ENCODE results near the gene WWP2. TPM values are rescaled to one million over a fixed set of nuclear protein-coding genes. Genes with fewer than 3 reads are reported as not detected.
"Not testable (repeated sequence)": the region's sequence is repeated elsewhere in the genome, so short reads cannot be mapped to it uniquely, and the experiment has no call there.

The WWP2 gene
- total RNA-seq, 1 donor from 2014 or later: 25.7 TPM

GRCh38 chr16:69744363-69745231 lies 17.5 kb upstream of the WWP2 start:
- FAIRE-seq (no peak), DNase-seq (ENCODE audit: low spot score in 2 of 2) (no peak)

GRCh38 chr16:69745232-69745612 lies 16.9 kb upstream of the WWP2 start:
- FAIRE-seq: no peak

GRCh38 chr16:69745959-69746358 lies 16.2 kb upstream of the WWP2 start:
- no peak for DNase-seq (ENCODE audit: low spot score in 2 of 2)
- no peak for FAIRE-seq

More at GRCh38 chr16:69745232-69745612, 16.9 kb upstream of the WWP2 start:
- DNase-seq (ENCODE audit: low spot score in 2 of 2): no peak

- FAIRE-seq (no peak), DNase-seq (ENCODE audit: low spot score in 2 of 2) (no peak)
Observed at GRCh38 chr16:69747115-69747514, 15.0 kb upstream of the WWP2 start.

GRCh38 chr16:69748694-69749345 lies 13.3 kb upstream of the WWP2 start:
- no peak for DNase-seq (ENCODE audit: low spot score in 2 of 2)
- FAIRE-seq: no peak

- FAIRE-seq (no peak), DNase-seq (ENCODE audit: low spot score in 2 of 2) (no peak)
Observed at GRCh38 chr16:69754143-69754468, 8.0 kb upstream of the WWP2 start.

DNA sequence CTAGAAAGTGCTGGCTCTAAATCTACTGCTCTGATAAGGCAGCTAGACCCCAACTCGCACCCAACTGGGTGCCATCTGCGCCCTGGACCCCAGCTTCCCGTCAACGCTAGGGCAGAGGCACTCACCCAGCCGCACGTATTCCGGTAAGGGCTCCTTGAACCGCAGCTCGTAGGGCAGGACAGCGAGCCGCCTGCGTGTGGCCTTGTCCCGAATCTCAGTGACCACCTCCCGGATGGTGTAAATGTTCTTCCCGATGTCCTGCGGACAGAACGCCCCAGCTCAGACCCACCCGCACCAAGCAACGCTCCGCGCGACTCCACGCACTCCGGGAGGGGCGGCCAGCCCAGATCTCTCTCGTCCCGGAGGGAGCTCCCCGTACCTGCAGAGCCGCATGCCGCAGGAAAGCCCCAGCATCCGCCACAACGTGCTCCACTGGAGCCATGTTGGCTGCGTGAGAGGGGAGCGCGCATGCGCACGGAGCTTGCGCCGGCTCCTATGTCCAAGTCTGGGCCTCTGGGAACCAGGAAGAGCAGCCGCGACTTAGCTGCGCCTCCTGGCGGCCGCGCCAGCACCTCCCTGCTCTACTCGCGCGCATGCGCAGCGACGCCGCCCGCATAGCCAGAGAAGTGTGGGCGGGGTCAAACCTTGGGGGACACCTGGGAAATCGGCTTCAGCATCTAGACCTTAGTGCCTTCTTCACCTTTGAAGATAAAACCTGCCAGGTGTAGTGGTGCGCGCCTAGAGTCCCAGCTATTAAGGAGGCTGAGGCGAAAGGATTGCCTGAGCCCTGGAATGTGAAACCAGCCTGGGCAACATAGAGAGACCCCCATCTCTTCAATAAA lies 7.4 kb upstream of the WWP2 start, which contains the start of gene NOB1:
TSS of gene NOB1 (minus strand) at position 458 of the 842 bp plus-strand sequence. CDS start at position 442, 16 bp downstream.
- DNase-seq (ENCODE audit: low spot score in 2 of 2): peak; percentile 78 to 88
- FAIRE-seq: no peak

DNA sequence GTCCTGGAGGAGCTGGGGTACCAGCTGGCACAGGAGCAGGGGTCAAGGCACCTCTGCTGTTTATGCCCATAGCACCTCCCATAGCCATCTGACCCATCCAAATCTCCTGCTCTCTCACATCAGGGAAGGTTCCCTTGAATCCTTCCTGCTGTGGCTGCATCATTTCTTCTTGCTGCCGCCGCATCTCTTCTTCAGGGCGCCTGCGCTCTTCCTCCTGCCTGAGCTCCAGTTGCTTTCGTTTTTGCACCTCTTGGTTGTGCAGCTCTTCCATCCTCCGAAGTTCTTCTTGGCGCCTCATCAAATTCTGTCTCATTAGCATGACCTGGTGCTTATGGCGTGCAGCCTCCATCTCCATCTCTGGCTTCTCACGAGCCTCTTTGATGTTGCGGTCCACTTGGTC lies 5.4 kb upstream of the WWP2 start:
- DNase-seq (ENCODE audit: low spot score in 2 of 2): no peak
- FAIRE-seq: no peak

DNA sequence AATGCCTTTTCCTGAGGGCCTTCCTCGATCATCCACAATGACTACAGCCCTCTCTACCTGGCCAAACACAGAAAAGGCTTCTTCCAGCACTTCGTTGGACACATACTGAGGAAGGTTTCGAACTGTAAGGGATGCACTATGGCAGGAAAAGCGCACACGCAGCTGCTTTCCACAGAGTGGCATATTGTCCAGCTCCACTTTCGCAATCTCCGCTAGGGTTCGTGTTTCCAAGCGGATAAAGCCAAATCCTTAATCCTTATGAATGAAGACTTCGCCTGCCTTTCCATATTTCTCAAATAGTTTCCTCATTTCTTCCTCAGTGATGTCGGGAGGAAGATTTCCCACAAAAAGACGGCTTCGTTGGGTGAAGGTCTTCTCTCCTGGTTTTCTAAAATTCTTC lies 4.8 kb upstream of the WWP2 start:
- not testable (repeated sequence) for FAIRE-seq; DNase-seq (ENCODE audit: low spot score in 2 of 2)

GRCh38 chr16:69762814-69763598 lies 874 bp downstream of the WWP2 start:
- peak in 1 of 2 donors; percentile 29 for DNase-seq (ENCODE audit: low spot score in 2 of 2)

GRCh38 chr16:69763599-69763942 lies 1.4 kb downstream of the WWP2 start:
- DNase-seq (ENCODE audit: low spot score in 2 of 2): no peak
- FAIRE-seq: no peak

More at GRCh38 chr16:69762814-69763598, 874 bp downstream of the WWP2 start:
- no peak for FAIRE-seq

- FAIRE-seq (no peak), DNase-seq (ENCODE audit: low spot score in 2 of 2) (no peak)
Observed at GRCh38 chr16:69767459-69768229, 5.5 kb downstream of the WWP2 start.

- no peak for FAIRE-seq
- DNase-seq (ENCODE audit: low spot score in 2 of 2): no peak
Observed at GRCh38 chr16:69768666-69769065, 6.5 kb downstream of the WWP2 start.

- DNase-seq (ENCODE audit: low spot score in 2 of 2): no peak
- FAIRE-seq: no peak
Observed at GRCh38 chr16:69769404-69769803, 7.3 kb downstream of the WWP2 start.

GRCh38 chr16:69771651-69771967 lies 9.5 kb downstream of the WWP2 start:
- no peak for FAIRE-seq
- no peak for DNase-seq (ENCODE audit: low spot score in 2 of 2)

GRCh38 chr16:69773260-69773947 lies 11.3 kb downstream of the WWP2 start:
- FAIRE-seq: no peak
- DNase-seq (ENCODE audit: low spot score in 2 of 2): no peak

GRCh38 chr16:69775563-69775962 lies 13.4 kb downstream of the WWP2 start:
- DNase-seq (ENCODE audit: low spot score in 2 of 2): no peak
- no peak for FAIRE-seq

DNA sequence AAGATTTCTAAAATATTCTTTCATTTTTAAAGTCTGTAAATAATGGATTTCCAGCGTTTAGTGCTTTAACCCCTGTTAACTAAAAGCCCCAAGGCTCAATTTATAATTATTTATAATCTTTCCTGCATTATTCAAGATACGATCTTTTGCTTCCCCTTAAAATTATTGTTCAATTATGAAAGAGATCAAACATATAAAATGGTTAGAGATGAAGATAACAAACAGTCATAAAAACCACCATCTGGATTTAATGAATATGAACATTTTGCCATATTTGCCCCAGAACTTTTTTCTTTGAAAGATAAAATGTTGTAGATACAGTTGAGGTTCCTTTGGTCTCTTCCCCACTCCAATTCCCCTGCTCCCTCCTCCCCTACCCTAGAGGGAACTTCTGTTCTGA lies 17.6 kb downstream of the WWP2 start:
- DNase-seq (ENCODE audit: low spot score in 2 of 2): no peak
- FAIRE-seq: no peak

- no peak for DNase-seq (ENCODE audit: low spot score in 2 of 2)
- FAIRE-seq: no peak
Observed at GRCh38 chr16:69781118-69781517, 19.0 kb downstream of the WWP2 start.
